Superior temporal gyrus (tissue), 1 donor: ENCODE results near the gene TAF11L7.
"Not testable (repeated sequence)": the region's sequence is repeated elsewhere in the genome, so short reads cannot be mapped to it uniquely, and the experiment has no call there.

Source experiments
- DNase-seq: peaks from one replicate; pipeline ENCODE4 v3.0.0-alpha.2; 2016; ENCODE audit errors: extremely low spot score

The TAF11L7 gene

GRCh38 chr5:17585658-17586057, at the start of gene TAF11L7:
Gene TAF11L7, minus strand, starts transcription at chr5:17585758.
- DNase-seq: not testable (repeated sequence)

- DNase-seq: no peak
These were observed 48.6 kb upstream of the TAF11L7 start, which contains the start of gene TAF11L14 for GRCh38 chr5:17634160-17634559. Gene TAF11L14, plus strand, starts transcription at chr5:17634460.

GRCh38 chr5:17631788-17632187, 46.2 kb upstream of the TAF11L7 start, which contains the start of gene TAF11L13:
Gene TAF11L13, plus strand, starts transcription at chr5:17632088.
- not testable (repeated sequence) for DNase-seq

GRCh38 chr5:17625686-17626085, 40.1 kb upstream of the TAF11L7 start:
- no peak for DNase-seq

GRCh38 chr5:17620627-17621026, 35.1 kb upstream of the TAF11L7 start:
- DNase-seq: no peak

- no peak for DNase-seq
These were observed 33.8 kb upstream of the TAF11L7 start for GRCh38 chr5:17619354-17619753.

GRCh38 chr5:17614872-17615605, 29.5 kb upstream of the TAF11L7 start:
- no peak for DNase-seq

- not testable (repeated sequence) for DNase-seq
These were observed 24.5 kb upstream of the TAF11L7 start, which contains the start of gene TAF11L12 for GRCh38 chr5:17610092-17610491. Gene TAF11L12, plus strand, starts transcription at chr5:17610392.

- DNase-seq: not testable (repeated sequence)
These were observed 21.9 kb upstream of the TAF11L7 start for GRCh38 chr5:17607461-17607860.

GRCh38 chr5:17604951-17605350, 19.4 kb upstream of the TAF11L7 start:
- no peak for DNase-seq

- not testable (repeated sequence) for DNase-seq
These were observed 18.3 kb upstream of the TAF11L7 start, which contains the start of gene TAF11L11 for GRCh38 chr5:17603880-17604279. Gene TAF11L11, plus strand, starts transcription at chr5:17604183.

- DNase-seq: not testable (repeated sequence)
These were observed 12.2 kb upstream of the TAF11L7 start, which contains the start of gene TAF11L10 for GRCh38 chr5:17597728-17598127. Gene TAF11L10, minus strand, starts transcription at chr5:17597828.

- not testable (repeated sequence) for DNase-seq
These were observed 8.7 kb upstream of the TAF11L7 start, which contains the start of gene TAF11L9 for GRCh38 chr5:17594255-17594654. Gene TAF11L9, minus strand, starts transcription at chr5:17594394.

- not testable (repeated sequence) for DNase-seq
These were observed 5.3 kb upstream of the TAF11L7 start, which contains the start of gene TAF11L8 for GRCh38 chr5:17590860-17591259. Gene TAF11L8, minus strand, starts transcription at chr5:17590960.
